HG02885 (cell line): Measurements from ENCODE around the gene CEP95.
"Not testable (repeated sequence)": the region's sequence is repeated elsewhere in the genome, so short reads cannot be mapped to it uniquely, and the experiment has no call there.

Source experiments
- ATAC-seq: cut with Tn5 transposase; IDR thresholded peaks from one replicate; pipeline ENCODE4 v1.9.1; 2021; ENCODE audit warnings: mild to moderate bottlenecking; ENCODE audit not compliant: unreplicated experiment, poor library complexity

The CEP95 gene

DNA sequence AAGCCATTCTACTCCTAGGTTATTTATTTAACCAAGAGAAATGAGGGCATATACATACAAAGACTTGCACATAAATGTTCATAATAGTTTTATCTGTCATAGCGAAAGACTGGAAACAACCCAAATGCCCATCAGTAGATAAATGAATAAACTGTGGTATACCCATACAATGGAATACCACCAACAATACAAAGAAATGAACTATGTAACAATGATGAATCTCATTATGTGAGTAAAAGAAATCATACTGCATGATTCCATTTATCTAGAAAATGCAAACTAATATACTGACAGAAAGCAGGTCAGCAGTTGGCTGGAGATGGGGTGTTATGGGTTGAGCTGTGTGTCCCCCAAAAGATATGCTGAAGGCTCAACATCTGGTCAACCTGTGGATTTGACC is 57.3 kb downstream of the CEP95 start:
- no peak for ATAC-seq

DNA sequence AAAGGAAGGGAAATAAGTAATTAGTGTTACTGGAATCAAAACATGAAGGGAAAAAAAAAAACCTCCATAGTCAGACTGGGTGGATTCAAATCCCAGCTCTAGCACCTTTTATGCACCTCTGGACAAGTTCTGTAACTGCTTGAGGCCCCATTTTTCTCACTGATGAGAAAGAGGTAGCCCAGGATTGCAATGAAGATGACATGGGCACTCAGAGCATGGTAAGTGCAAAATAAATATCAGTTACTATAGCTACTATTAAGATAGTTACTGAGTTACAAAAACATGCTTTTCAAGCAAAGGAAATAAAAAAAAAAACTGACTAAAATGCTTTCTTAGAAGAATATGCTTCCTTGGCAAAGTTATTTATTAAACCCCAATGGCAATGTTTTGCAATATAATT is 58.8 kb downstream of the CEP95 start:
- ATAC-seq, result no peak

DNA sequence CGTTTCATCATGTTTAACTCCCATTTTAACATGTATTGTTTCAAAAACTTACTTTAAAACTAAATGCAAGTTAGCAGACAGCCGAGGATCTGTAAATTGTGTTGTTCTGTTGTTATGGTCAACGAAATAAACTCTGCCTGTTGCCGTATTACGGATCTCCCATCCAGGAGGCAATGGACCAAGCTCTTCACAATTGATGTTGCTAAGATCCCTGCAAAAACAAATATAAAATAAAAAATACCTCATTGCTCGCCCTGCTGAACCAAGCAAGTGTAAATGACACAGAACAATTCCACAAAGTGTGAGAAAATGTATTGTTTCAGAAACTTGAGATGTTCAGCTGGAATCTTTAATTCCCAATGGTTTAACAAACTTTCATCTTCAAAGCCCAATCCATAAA is 65.0 kb downstream of the CEP95 start:
- no peak for ATAC-seq

DNA sequence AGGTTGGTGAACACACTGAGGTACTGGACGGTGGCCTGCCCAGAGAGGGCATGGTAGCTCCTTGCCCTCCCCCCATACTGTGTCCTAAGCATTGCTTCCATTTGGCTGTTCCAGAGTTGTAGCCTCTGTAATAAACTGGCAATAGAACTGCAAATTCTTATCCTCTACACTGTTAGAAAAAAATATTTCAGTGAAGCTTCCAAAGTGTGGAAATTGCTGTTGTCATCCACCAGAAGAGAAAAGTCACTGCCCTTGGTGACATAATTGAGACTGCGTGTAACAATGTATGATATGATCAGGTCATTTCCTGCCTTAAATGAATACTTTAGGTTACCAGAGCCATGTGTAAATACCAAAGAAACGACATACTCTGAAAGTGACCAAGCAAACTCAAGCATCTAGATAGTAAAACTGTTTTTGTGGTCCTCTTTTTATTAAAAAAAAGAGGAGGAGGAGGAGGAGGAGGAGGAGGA is 65.9 kb downstream of the CEP95 start:
- no peak for ATAC-seq

DNA sequence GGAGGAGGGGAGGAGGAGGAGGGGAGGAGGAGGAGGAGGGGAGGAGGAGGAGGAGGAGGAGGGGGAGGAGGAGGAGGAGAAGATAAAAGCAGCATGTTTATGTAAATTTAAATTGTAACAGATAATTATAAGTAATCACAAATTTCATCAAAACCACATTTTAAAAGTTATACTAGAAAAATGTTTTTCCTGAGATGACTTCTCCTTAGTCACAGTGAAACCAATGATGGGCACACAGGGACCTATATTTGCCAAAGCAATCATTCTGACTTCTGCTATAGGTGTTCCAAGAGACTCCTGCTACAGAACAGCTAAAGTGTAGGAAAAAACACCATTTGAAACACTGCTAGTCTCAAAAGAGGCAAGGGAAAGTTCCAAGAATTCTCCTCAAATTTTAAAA is 66.4 kb downstream of the CEP95 start:
- ATAC-seq, result no peak

DNA sequence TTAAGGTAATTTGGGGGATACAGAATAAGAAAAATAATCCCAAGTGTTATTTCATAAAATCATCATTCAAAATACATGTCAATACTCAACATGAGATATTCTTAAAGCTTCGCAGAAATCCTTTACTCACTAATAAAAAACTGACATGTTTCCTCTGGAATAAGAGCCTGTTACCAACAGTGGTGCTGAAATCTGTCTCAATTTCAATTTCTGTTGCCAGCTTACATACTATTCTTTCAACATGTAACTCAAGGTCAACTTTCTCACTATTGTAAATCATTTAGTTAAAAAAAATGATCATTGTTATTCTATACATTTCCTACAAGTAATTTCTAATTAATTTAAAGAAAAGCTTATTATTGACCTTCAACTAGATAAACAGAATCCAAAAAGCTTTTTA is 67.9 kb downstream of the CEP95 start:
- ATAC-seq, result no peak

DNA sequence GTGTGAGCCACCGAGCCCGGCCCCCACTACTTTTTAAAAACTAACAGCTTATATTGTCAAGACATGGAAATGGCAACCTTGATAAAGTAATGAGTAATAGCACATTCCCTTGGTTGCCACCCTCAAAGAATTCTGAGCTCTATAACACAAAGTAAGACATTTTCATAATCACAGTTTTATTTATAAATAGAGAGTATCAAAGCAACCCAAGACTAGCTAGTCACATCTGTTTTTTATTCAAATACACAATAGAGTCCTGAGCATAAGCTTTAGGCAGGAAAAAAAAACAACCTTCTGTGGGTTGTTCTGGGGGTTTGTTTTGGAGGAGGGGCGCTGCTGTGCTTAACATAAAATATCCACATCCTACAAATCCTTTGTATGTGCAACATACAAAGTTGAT is 68.7 kb downstream of the CEP95 start:
- no peak for ATAC-seq

DNA sequence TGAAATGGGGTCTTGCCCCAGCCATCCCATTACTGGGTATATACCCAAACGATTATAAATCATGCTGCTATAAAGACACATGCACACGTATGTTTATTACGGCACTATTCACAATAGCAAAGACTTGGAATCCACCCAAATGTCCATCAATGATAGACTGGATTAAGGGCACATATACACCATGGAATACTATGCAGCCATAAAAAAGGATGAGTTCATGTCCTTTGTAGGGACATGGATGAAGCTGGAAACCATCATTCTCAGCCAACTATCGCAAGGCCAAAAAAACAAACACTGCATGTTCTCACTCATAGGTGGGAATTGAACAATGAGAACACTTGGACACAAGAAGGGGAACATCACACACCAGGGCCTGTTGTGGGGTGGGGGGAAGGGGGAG is 70.2 kb downstream of the CEP95 start:
- not testable (repeated sequence) for ATAC-seq

DNA sequence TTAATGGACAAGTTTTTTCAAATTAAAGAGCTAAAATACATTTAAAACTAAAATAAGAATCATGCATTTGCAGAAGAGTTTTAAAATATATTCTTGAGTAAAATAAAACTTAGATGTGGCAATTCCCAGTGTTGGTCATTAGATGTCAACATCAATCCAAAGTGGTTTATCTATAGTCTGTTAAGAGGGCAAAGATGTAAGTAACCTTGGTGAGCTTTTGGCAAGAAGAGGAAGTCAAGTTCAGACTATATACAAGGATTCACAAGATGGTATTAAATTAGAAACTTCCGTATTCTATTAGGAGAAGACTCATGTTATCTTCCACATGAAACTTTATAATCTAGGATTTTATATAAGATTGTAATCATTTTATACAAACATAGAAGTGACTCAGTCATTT is 73.1 kb downstream of the CEP95 start:
- no peak for ATAC-seq

DNA sequence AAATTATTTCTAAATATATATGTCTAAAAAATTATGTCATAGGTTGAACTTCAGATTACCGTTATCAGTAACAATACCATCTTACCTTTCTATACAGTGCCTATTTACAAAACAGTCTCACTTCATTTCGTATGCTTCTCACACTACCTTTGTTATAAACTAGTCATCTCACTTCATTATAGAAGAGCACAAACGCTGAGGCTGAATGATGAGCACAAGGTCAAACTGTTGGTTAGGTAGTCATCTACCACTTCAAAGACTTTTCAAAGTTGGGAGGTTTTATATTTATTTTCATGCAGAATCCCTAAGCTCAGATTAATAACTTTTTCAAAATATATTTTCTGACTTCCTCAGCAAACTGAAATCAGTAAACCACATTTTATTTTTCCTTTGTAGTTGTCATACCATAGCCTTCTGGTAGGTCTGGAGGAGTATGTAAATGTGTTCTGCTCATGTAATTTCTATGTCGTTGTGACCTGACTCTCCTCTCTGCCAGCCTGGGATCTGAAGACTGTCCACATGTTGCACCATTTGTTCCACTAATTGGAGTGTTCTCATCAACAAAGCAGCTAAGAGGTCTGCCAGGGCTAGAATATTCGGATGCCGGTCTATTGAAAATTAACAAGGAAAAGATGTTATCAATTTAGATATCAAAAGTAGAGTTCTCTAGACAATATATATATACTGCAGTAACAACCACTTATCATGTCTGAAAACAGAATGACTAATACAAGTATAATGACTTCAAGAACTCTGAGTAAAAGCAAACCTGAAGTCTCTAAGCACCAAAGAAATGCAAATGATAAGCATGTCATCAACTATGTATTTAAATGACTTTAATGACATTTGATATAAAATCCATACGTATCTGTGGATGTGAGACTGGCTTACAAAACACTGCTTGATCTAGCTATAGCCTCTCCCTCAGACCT is 73.9 kb downstream of the CEP95 start:
- ATAC-seq, result no peak

DNA sequence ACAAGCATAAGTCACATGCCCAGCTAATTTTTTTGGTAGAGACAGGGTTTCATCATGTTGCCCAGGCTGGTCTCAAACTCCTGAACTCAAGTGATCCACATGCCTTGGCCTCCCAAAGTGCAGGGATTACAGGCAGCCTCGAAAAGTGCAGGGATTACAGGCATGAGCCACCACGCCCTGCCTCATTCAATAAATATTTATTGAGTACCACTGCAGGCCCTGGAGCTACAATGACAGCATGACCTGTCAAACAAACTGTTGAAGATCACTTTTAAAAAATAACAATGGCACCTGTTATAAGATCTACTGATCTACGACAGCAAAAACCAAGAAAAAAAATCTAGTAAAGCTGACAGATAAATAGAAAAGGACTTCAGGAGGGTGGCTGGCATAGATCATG is 76.3 kb downstream of the CEP95 start:
- ATAC-seq, result no peak

DNA sequence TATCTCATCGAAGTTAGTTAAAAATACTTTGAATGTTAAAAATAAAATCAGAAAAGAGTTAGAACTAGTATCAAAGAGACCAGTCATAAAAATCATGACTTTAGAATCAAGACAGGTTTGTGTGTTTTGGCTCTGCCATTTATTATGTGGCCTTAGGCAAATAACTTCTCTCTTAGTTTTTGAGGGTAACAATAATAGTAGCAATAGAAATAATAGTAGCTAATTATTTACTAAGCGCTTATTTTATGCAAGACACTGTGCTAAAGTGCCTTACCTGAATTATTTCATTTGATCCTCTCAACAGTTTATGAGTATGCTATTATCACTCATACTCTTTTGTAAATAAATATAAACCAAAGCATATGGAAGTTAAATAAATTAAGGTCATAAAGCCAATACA is 78.4 kb downstream of the CEP95 start:
- ATAC-seq, result no peak
